ENCODE measurements around the gene MPST. TPM values are rescaled to one million over a fixed set of nuclear protein-coding genes. Genes with fewer than 3 reads are reported as not detected.

Gene MPST
- polyA plus RNA-seq, 1 experiment: 45.5 TPM

- no peak for TF ChIP-seq CTCF (IDR thresholded peaks at IDR 0.05; ENCODE audit: insufficient read depth, low read depth, low read length)
- CTCF ChIA-PET: interaction anchor here (0.6 to 2.5 kb wide), 7 partner anchors 7 to 26 kb away, joined by 3 to 13 read pairs (median 9); no protein-coding TSS in a partner anchor
- no peak for DNase-seq (ENCODE audit: low read depth)
Observed at GRCh38 chr22:37022483-37023337, 3.2 kb downstream of the MPST start.

GRCh38 chr22:37023743-37024338, 4.3 kb downstream of the MPST start:
- H3K4me3 ChIP-seq (ENCODE audit: low read depth, low read length): no peak overlapping the region
- ChIA-PET CTCF (interaction anchor here (0.9 to 1.3 kb wide), 2 partner anchors 8 to 27 kb away, joined by 3 read pairs; no protein-coding TSS in a partner anchor), POLR2A (no interaction called here)
- H3K36me3 ChIP-seq (ENCODE audit: control insufficient read depth, insufficient read depth, low read length): peaks cover 12% of the 10 kb centered on the region
- no peak for DNase-seq (ENCODE audit: low read depth)
- H3K27me3 ChIP-seq (ENCODE audit: control insufficient read depth, insufficient read depth, low read length): no peaks in the 10 kb centered on the region
- TF ChIP-seq CTCF (IDR thresholded peaks at IDR 0.05; ENCODE audit: insufficient read depth, low read depth, low read length): no peak

More at GRCh38 chr22:37022483-37023337, 3.2 kb downstream of the MPST start:
- POLR2A ChIA-PET: no interaction called here
- no peaks in the 10 kb centered on the region for H3K27me3 ChIP-seq (ENCODE audit: control insufficient read depth, insufficient read depth, low read length)
- H3K4me3 ChIP-seq (ENCODE audit: low read depth, low read length): no peak overlapping the region
- H3K36me3 ChIP-seq (ENCODE audit: control insufficient read depth, insufficient read depth, low read length): peaks cover 11% of the 10 kb centered on the region

- TF ChIP-seq CTCF (IDR thresholded peaks at IDR 0.05; ENCODE audit: insufficient read depth, low read depth, low read length): no peak
- DNase-seq (ENCODE audit: low read depth): no peak
- Histone ChIP-seq H3K27me3 (ENCODE audit: control insufficient read depth, insufficient read depth, low read length) (no peaks in the 10 kb centered on the region), H3K4me3 (ENCODE audit: low read depth, low read length) (no peak overlapping the region), H3K36me3 (ENCODE audit: control insufficient read depth, insufficient read depth, low read length) (peaks cover 16% of the 10 kb centered on the region)
- CTCF ChIA-PET: interaction anchor here (0.9 to 2.5 kb wide), 2 partner anchors 8 to 20 kb away, joined by 3 to 11 read pairs; no protein-coding TSS in a partner anchor
- POLR2A ChIA-PET: no interaction called here
Observed at GRCh38 chr22:37024339-37025157, 5.0 kb downstream of the MPST start.

- no peak overlapping the region for H3K4me3 ChIP-seq (ENCODE audit: low read depth, low read length)
- H3K36me3 ChIP-seq (ENCODE audit: control insufficient read depth, insufficient read depth, low read length): peaks cover 20% of the 10 kb centered on the region
- DNase-seq (ENCODE audit: low read depth): no peak
- ChIA-PET POLR2A (no interaction called here), CTCF (interaction anchor here (2.5 kb wide), 1 partner anchor 19 kb away, joined by 11 read pairs; no protein-coding TSS in a partner anchor)
- TF ChIP-seq CTCF (IDR thresholded peaks at IDR 0.05; ENCODE audit: insufficient read depth, low read depth, low read length): no peak
- H3K27me3 ChIP-seq (ENCODE audit: control insufficient read depth, insufficient read depth, low read length): no peaks in the 10 kb centered on the region
Observed at GRCh38 chr22:37025500-37026070, 6.0 kb downstream of the MPST start.
